ENCODE data around the gene TDRD9.
"Not testable (repeated sequence)": the region's sequence is repeated elsewhere in the genome, so short reads cannot be mapped to it uniquely, and the experiment has no call there.

TDRD9 gene

GRCh38 chr14:103973354-103973753, 45.1 kb downstream of the TDRD9 start:
- Histone ChIP-seq H3K9me3 (ENCODE audit: low read depth, low read length) (no peaks in the 10 kb centered on the region; the same call in 1 of the 2 replicates), H3K27ac (no peak overlapping the region), H3K4me3 (no peak overlapping the region), H3K9ac (ENCODE audit: insufficient read length) (no peak overlapping the region), H3K36me3 (ENCODE audit: insufficient read depth, low read length) (no peaks in the 10 kb centered on the region)
- TF ChIP-seq FOXP2 (optimal IDR thresholded peaks at IDR 0.05; ENCODE audit: control extremely low read depth, extremely low read length, insufficient read depth) (no peak), POLR2AphosphoS5 (IDR thresholded peaks at IDR 0.05; ENCODE audit: borderline replicate concordance, low read depth, low read length) (no peak), EZH2 (IDR thresholded peaks at IDR 0.05) (no peak)
- DNase-seq (ENCODE audit: low read depth, low spot score) = no peak

DNA sequence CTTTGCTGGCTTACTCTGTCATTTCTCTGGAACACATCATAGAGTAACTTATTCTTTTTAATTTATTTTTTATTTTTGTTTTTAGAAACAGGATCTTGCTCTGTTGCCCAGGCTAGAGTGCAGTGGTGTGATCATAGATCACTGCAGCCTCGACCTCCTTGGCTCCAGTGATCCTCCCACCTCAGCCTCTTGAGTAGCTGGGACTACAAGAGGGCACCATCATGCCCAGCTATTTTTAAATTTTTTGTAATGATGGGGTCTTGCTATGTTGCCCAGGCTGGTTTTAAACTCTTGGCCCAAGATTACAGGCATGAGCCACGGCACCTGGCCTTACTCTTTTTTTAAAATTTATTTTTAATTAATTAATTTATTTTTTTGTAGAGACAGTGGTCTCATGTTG, 46.3 kb downstream of the TDRD9 start:
- no peak for DNase-seq (ENCODE audit: low read depth, low spot score)
- Histone ChIP-seq H3K9ac (ENCODE audit: insufficient read length) (no peak overlapping the region), H3K36me3 (ENCODE audit: insufficient read depth, low read length) (no peaks in the 10 kb centered on the region), H3K27ac (no peak overlapping the region), H3K9me3 (ENCODE audit: low read depth, low read length) (no peaks in the 10 kb centered on the region; the same call in 1 of the 2 replicates), H3K4me3 (no peak overlapping the region)
- TF ChIP-seq EZH2 (IDR thresholded peaks at IDR 0.05) (no peak), POLR2AphosphoS5 (IDR thresholded peaks at IDR 0.05; ENCODE audit: borderline replicate concordance, low read depth, low read length) (no peak), FOXP2 (optimal IDR thresholded peaks at IDR 0.05; ENCODE audit: control extremely low read depth, extremely low read length, insufficient read depth) (no peak)

DNA sequence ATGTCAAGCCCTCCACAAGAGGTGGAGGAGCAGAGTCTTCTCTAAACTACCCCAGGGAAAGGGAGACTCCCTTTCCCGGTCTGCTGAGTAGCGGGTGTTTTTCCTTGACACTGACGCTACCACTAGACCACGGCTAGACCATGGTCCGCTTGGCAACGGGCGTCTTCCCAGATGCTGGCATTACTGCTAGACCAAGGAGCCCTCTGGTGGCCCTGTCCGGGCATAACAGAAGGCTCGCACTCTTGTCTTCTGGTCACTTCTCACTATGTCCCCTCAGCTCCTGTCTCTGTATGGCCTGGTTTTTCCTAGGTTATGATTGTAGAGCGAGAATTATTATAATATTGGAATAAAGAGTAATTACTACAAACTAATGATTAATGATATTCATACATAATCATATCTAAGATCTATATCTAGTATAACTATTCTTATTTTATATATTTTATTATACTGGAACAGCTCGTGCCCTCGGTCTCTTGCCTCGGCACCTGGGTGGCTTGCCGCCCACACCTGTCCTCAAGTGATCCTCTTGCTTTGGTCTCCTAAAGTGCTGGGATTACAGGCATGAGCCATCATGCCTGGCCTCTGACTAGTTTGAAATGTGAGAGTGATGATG, 52.5 kb downstream of the TDRD9 start:
- not testable (repeated sequence) for H3K4me3 ChIP-seq; DNase-seq (ENCODE audit: low read depth, low spot score); H3K9me3 ChIP-seq (ENCODE audit: low read depth, low read length); H3K27ac ChIP-seq; H3K9ac ChIP-seq (ENCODE audit: insufficient read length); H3K36me3 ChIP-seq (ENCODE audit: insufficient read depth, low read length)

DNA sequence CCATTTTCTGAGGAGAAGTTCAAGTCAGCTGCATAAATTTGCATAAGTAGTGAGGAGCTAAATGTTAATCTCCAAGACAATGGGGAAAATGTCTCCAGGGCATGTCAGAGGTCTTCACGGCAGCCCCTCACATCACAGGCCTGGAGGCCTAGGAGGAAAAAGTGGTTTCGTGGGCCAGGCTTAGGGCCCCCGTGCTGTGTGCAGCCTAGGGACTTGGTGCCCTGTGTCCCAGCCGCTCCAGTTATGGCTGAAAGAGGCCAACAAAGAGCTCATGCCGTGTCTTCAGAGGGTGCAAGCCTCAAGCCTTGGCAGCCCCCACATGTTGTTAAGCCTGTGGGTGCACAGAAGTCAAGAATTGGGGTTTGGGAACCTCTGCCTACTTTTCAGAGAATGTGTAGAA, 55.9 kb downstream of the TDRD9 start:
- no peak for DNase-seq (ENCODE audit: low read depth, low spot score)
- TF ChIP-seq POLR2AphosphoS5 (IDR thresholded peaks at IDR 0.05; ENCODE audit: borderline replicate concordance, low read depth, low read length) (no peak), EZH2 (IDR thresholded peaks at IDR 0.05) (no peak), FOXP2 (optimal IDR thresholded peaks at IDR 0.05; ENCODE audit: control extremely low read depth, extremely low read length, insufficient read depth) (no peak)
- Histone ChIP-seq H3K9me3 (ENCODE audit: low read depth, low read length) (0 out of 2 replicates have a peak, but pooled peaks cover 4% of the 10 kb centered on the region), H3K36me3 (ENCODE audit: insufficient read depth, low read length) (no peaks in the 10 kb centered on the region), H3K27ac (no peak overlapping the region), H3K4me3 (no peak overlapping the region), H3K9ac (ENCODE audit: insufficient read length) (no peak overlapping the region)

GRCh38 chr14:103989034-103989433, 60.8 kb downstream of the TDRD9 start:
- Histone ChIP-seq H3K9me3 (ENCODE audit: low read depth, low read length) (0 out of 2 replicates have a peak, but pooled peaks cover 6% of the 10 kb centered on the region), H3K27ac (no peak overlapping the region), H3K4me3 (no peak overlapping the region), H3K36me3 (ENCODE audit: insufficient read depth, low read length) (no peaks in the 10 kb centered on the region), H3K9ac (ENCODE audit: insufficient read length) (no peak overlapping the region)
- TF ChIP-seq POLR2AphosphoS5 (IDR thresholded peaks at IDR 0.05; ENCODE audit: borderline replicate concordance, low read depth, low read length) (no peak), FOXP2 (optimal IDR thresholded peaks at IDR 0.05; ENCODE audit: control extremely low read depth, extremely low read length, insufficient read depth) (no peak), EZH2 (IDR thresholded peaks at IDR 0.05) (no peak)
- no peak for DNase-seq (ENCODE audit: low read depth, low spot score)

DNA sequence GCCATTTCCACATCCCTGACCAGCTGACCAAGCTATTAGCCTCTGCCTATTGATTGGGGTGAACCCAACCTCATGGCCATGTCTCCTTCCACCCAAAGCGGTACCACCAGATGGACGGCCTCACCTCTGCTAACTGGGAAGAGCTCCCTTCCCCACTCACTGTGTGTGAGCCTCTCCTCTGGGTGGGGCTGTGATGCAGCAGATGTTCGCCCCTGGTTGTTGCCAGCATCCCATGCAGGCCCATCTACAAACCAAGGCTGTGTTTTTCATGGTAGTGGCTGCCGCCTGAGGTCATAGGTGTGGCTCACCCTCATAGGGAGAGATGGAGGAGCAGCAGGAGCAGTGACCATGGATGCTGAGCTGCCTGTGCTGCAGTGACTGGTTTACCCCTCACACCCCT, 61.7 kb downstream of the TDRD9 start:
- Histone ChIP-seq H3K4me3 (no peak overlapping the region), H3K9me3 (ENCODE audit: low read depth, low read length) (0 out of 2 replicates have a peak, but pooled peaks cover 6% of the 10 kb centered on the region), H3K36me3 (ENCODE audit: insufficient read depth, low read length) (no peaks in the 10 kb centered on the region), H3K9ac (ENCODE audit: insufficient read length) (no peak overlapping the region), H3K27ac (no peak overlapping the region)
- TF ChIP-seq FOXP2 (optimal IDR thresholded peaks at IDR 0.05; ENCODE audit: control extremely low read depth, extremely low read length, insufficient read depth) = no peak
- TF ChIP-seq POLR2AphosphoS5 (IDR thresholded peaks at IDR 0.05; ENCODE audit: borderline replicate concordance, low read depth, low read length) = no peak
- TF ChIP-seq EZH2 (IDR thresholded peaks at IDR 0.05) = no peak
- no peak for DNase-seq (ENCODE audit: low read depth, low spot score)

GRCh38 chr14:103994535-103995184, 66.4 kb downstream of the TDRD9 start:
- no peak for DNase-seq (ENCODE audit: low read depth, low spot score)
- Histone ChIP-seq H3K27ac (no peak overlapping the region), H3K9me3 (ENCODE audit: low read depth, low read length) (no peaks in the 10 kb centered on the region), H3K36me3 (ENCODE audit: insufficient read depth, low read length) (no peaks in the 10 kb centered on the region), H3K4me3 (no peak overlapping the region), H3K9ac (ENCODE audit: insufficient read length) (no peak overlapping the region)
- TF ChIP-seq FOXP2 (optimal IDR thresholded peaks at IDR 0.05; ENCODE audit: control extremely low read depth, extremely low read length, insufficient read depth) = no peak

- Histone ChIP-seq H3K27ac (no peak overlapping the region), H3K4me3 (no peak overlapping the region), H3K9me3 (ENCODE audit: low read depth, low read length) (no peaks in the 10 kb centered on the region), H3K9ac (ENCODE audit: insufficient read length) (no peak overlapping the region), H3K36me3 (ENCODE audit: insufficient read depth, low read length) (no peaks in the 10 kb centered on the region)
- DNase-seq (ENCODE audit: low read depth, low spot score) = no peak
- no peak for TF ChIP-seq FOXP2 (optimal IDR thresholded peaks at IDR 0.05; ENCODE audit: control extremely low read depth, extremely low read length, insufficient read depth)
- TF ChIP-seq POLR2AphosphoS5 (IDR thresholded peaks at IDR 0.05; ENCODE audit: borderline replicate concordance, low read depth, low read length) = no peak
- no peak for TF ChIP-seq EZH2 (IDR thresholded peaks at IDR 0.05)
These were observed 67.6 kb downstream of the TDRD9 start for GRCh38 chr14:103995876-103996275.

- Histone ChIP-seq H3K36me3 (ENCODE audit: insufficient read depth, low read length) (no peaks in the 10 kb centered on the region), H3K27ac (no peak overlapping the region), H3K9ac (ENCODE audit: insufficient read length) (no peak overlapping the region), H3K9me3 (ENCODE audit: low read depth, low read length) (no peaks in the 10 kb centered on the region), H3K4me3 (no peak overlapping the region)
- no peak for DNase-seq (ENCODE audit: low read depth, low spot score)
- TF ChIP-seq FOXP2 (optimal IDR thresholded peaks at IDR 0.05; ENCODE audit: control extremely low read depth, extremely low read length, insufficient read depth) (no peak), EZH2 (IDR thresholded peaks at IDR 0.05) (no peak), POLR2AphosphoS5 (IDR thresholded peaks at IDR 0.05; ENCODE audit: borderline replicate concordance, low read depth, low read length) (no peak)
These were observed 69.1 kb downstream of the TDRD9 start for GRCh38 chr14:103997391-103997790.
